ENCODE results near the gene GAA. TPM values are rescaled to one million over a fixed set of nuclear protein-coding genes. Genes with fewer than 3 reads are reported as not detected.

Gene GAA
- total RNA-seq, 1 experiment from 2014 or later = 30.3 TPM

GRCh38 chr17:80082403-80083135, 18.8 kb upstream of the GAA start:
- Histone ChIP-seq H2BK120ac (ENCODE audit: low read depth, low read length, poor library complexity, severe bottlenecking) (no peak overlapping the region), H3K23ac (ENCODE audit: insufficient read length, low read depth, low read length) (no peak overlapping the region), H3K79me1 (ENCODE audit: insufficient read depth, low read depth, low read length, poor library complexity, severe bottlenecking) (no peaks in the 10 kb centered on the region), H4K8ac (replicated peaks; ENCODE audit: insufficient read length, low read depth, low read length) (no peak overlapping the region), H2BK20ac (ENCODE audit: low read depth, low read length, poor library complexity, severe bottlenecking) (no peak overlapping the region), H3K4me1 (ENCODE audit: insufficient read depth, low read length) (no peaks in the 10 kb centered on the region), H2AFZ (ENCODE audit: low read length) (no peak overlapping the region), H2BK15ac (ENCODE audit: low read depth, low read length) (no peak overlapping the region), H3K9ac (ENCODE audit: extremely low read depth, insufficient read length, low read length) (no peak overlapping the region), H3K79me2 (ENCODE audit: insufficient read depth, low read length) (no peaks in the 10 kb centered on the region), H3T11ph (ENCODE audit: low read length) (no peak overlapping the region), H3K18ac (ENCODE audit: insufficient read length, low read depth, low read length) (no peak overlapping the region), H3K27me3 (ENCODE audit: insufficient read depth, low read length) (no peaks in the 10 kb centered on the region), H3K4me2 (ENCODE audit: insufficient read depth, insufficient read length, low read length) (no peak overlapping the region), H3K27ac (ENCODE audit: insufficient read length, low read depth, low read length) (no peak overlapping the region), H3K9me3 (ENCODE audit: control insufficient read depth, low read depth, low read length) (no peaks in the 10 kb centered on the region), H4K5ac (ENCODE audit: insufficient read length, low read depth, low read length) (no peak overlapping the region), H2BK12ac (ENCODE audit: insufficient read length, low read depth, low read length) (no peak overlapping the region), H3K56ac (ENCODE audit: insufficient read length, low read depth, low read length) (no peak overlapping the region), H2AK5ac (ENCODE audit: insufficient read length, low read length) (no peak overlapping the region), H3K23me2 (ENCODE audit: insufficient read length, low read depth, low read length, poor library complexity, severe bottlenecking) (no peaks in the 10 kb centered on the region), H4K91ac (ENCODE audit: insufficient read length, low read depth, low read length) (no peak overlapping the region), H3K4ac (ENCODE audit: low read depth, low read length) (no peak overlapping the region), H2BK5ac (ENCODE audit: insufficient read length, low read length) (no peak overlapping the region), H4K20me1 (ENCODE audit: control insufficient read depth, insufficient read depth, insufficient read length) (no peaks in the 10 kb centered on the region), H3K14ac (ENCODE audit: insufficient read depth, low read length) (no peak overlapping the region)
- no CpG with 5 or more reads among the region's 20 CpGs for WGBS (ENCODE audit: extremely low coverage, insufficient read length, low lambda C conversion rate)
- H3K27ac Mint-ChIP-seq = peak overlapping the region in 1 of 3 experiments; percentile 37; a peak in 1 of 7 replicates
- TF ChIP-seq CTCF (conservative IDR thresholded peaks at IDR 0.05) = peak; percentile 82
- peaks cover 11 to 13% of the 10 kb centered on the region in 2 experiments for H3K4me1 Mint-ChIP-seq
- peaks cover 0 to 2% of the 10 kb centered on the region in 2 experiments; a peak in 1 of 5 replicates for H3K9me3 Mint-ChIP-seq
- H3K36me3 Mint-ChIP-seq (ENCODE audit: insufficient read depth in 1 of 3, low read depth in 3 of 3) = 0 out of 7 replicates have a peak, but pooled peaks cover 0 to 3% (median 0%) of the 10 kb centered on the region in 3 experiments
- DNase-seq = peak; percentile 90
- H3K27me3 Mint-ChIP-seq (ENCODE audit: low read depth) = peaks cover 5% of the 10 kb centered on the region
- H3K4me3 Mint-ChIP-seq = no peak overlapping the region

Measured in H9 (cell line).